H1 (cell line): ENCODE data around the gene BRIX1. TPM values are rescaled to one million over a fixed set of nuclear protein-coding genes. Genes with fewer than 3 reads are reported as not detected.

Experiments used
- CTCF ChIA-PET: fragments of 300-600 bp; sonication (Branson Sonifier 250); formaldehyde crosslinking; loops from one replicate; lab custom pipeline; 2021; ENCODE audit not compliant: partially characterized antibody; lab: Charles Lee
- POLR2A ChIA-PET: fragments of 300-600 bp; sonication (Branson Sonifier 250); formaldehyde crosslinking; loops from one replicate; lab custom pipeline; 2021; ENCODE audit warnings: inconsistent platforms; ENCODE audit not compliant: partially characterized antibody; lab: Charles Lee
- DNase-seq, 2 experiments: peaks; one replicate each; pipeline versions ENCODE4 v3.0.0 to v3.0.0-alpha.2; 2010 to 2022; ENCODE audit warnings: low spot score in 2 of 2, low read depth in 1 of 2, mixed read lengths in 1 of 2
- FAIRE-seq: peaks from 2 replicates; lab custom pipeline; 2011; peaks lifted over from hg19 to GRCh38; lab: Jason Lieb, UNC
- H2AFZ ChIP-seq: 2 replicates; pipeline ENCODE4 v1.8.1; 2012; ENCODE audit warnings: low read length, inconsistent platforms
- H2AK5ac ChIP-seq: 2 replicates; pipeline ENCODE4 v1.6.1; 2013; ENCODE audit warnings: low read depth, low read length
- H2BK120ac ChIP-seq: replicated peaks from 2 replicates; pipeline ENCODE3; 2013; ENCODE audit warnings: low read depth, low read length, inconsistent platforms
- H2BK12ac ChIP-seq: 2 replicates; pipeline ENCODE4 v1.6.1; 2013; ENCODE audit warnings: low read depth, low read length
- H2BK15ac ChIP-seq: 2 replicates; pipeline ENCODE4 v1.6.1; 2013; ENCODE audit warnings: low read length
- H2BK20ac ChIP-seq: 2 replicates; pipeline ENCODE4 v1.6.1; 2013; ENCODE audit warnings: low read length
- H2BK5ac ChIP-seq: 2 replicates; pipeline ENCODE4 v1.6.1; 2013; ENCODE audit warnings: low read depth, low read length
- H3K14ac ChIP-seq: 2 replicates; pipeline ENCODE4 v1.6.1; 2013; ENCODE audit warnings: inconsistent platforms; ENCODE audit not compliant: insufficient read length
- H3K18ac ChIP-seq: 2 replicates; pipeline ENCODE4 v1.6.1; 2013; ENCODE audit warnings: low read length; ENCODE audit errors: extremely low read depth
- H3K23ac ChIP-seq: 2 replicates; pipeline ENCODE4 v1.6.1; 2013; ENCODE audit warnings: inconsistent platforms; ENCODE audit not compliant: insufficient read length
- H3K23me2 ChIP-seq: 2 replicates; pipeline ENCODE4 v1.6.1; 2013; ENCODE audit warnings: low read depth, low read length
- H3K27ac ChIP-seq: 2 replicates; pipeline ENCODE4 v1.6.1; 2011; ENCODE audit warnings: low read depth, low read length, inconsistent platforms
- H3K27me3 ChIP-seq, 4 experiments: replicated peaks in 1 of 4; 1 replicate in 1 of 4; 2 replicates in 3 of 4; pipeline versions ENCODE4 v1.6.1 to v1.8.1; 2011 to 2013; ENCODE audit warnings: low read length in 3 of 4, mild to moderate bottlenecking in 3 of 4, inconsistent platforms in 2 of 4, mixed read lengths in 2 of 4, moderate library complexity in 1 of 4; ENCODE audit not compliant: control insufficient read depth in 3 of 4, insufficient read depth in 3 of 4; ENCODE audit errors: extremely low read depth in 1 of 4
- H3K36me3 ChIP-seq, 4 experiments: 2 replicates each; pipeline versions ENCODE4 v1.6.1 to v1.8.1; 2011 to 2013; ENCODE audit warnings: mild to moderate bottlenecking in 4 of 4, low read length in 3 of 4, moderate library complexity in 2 of 4, control low read depth in 1 of 4, inconsistent platforms in 1 of 4; ENCODE audit not compliant: insufficient read depth in 4 of 4, control insufficient read depth in 2 of 4
- H3K4ac ChIP-seq: replicated peaks from 2 replicates; pipeline ENCODE3; 2013; ENCODE audit warnings: low read length, low read depth, mixed read lengths, inconsistent platforms; ENCODE audit not compliant: insufficient read length
- H3K4me1 ChIP-seq, 4 experiments: replicated peaks in 1 of 4; 1 replicate in 1 of 4; 2 replicates in 3 of 4; pipeline versions ENCODE4 v1.6.1 to v1.8.1; 2011 to 2013; ENCODE audit warnings: low read length in 3 of 4, inconsistent platforms in 2 of 4, mixed read lengths in 1 of 4; ENCODE audit not compliant: insufficient read depth in 4 of 4, control insufficient read depth in 3 of 4
- H3K4me2 ChIP-seq, 2 experiments: 2 replicates each; pipeline versions ENCODE4 v1.6.1 to v1.8.1; 2011 to 2013; ENCODE audit warnings: low read depth in 2 of 2, low read length in 2 of 2, control low read depth in 1 of 2, inconsistent platforms in 1 of 2, mild to moderate bottlenecking in 1 of 2; ENCODE audit not compliant: insufficient read depth in 1 of 2
- H3K4me3 ChIP-seq, 4 experiments: fragments of 200-600, 300-600 bp in 1 of 4; sonication (generic), shearing (Covaris generic), sonication (Bioruptor Twin) in 1 of 4; 2 replicates each; pipeline versions ENCODE4 v1.5.1 to v1.8.1; 2011 to 2016; ENCODE audit warnings: low read length in 4 of 4, low read depth in 3 of 4, control low read depth in 2 of 4, inconsistent platforms in 2 of 4, mild to moderate bottlenecking in 2 of 4, mixed read lengths in 1 of 4, moderate library complexity in 1 of 4; ENCODE audit not compliant: insufficient read depth in 2 of 4; ENCODE audit errors: extremely low read depth in 1 of 4
- H3K56ac ChIP-seq: replicated peaks from 2 replicates; pipeline ENCODE3; 2013; ENCODE audit warnings: low read depth, mild to moderate bottlenecking, mixed read lengths, low read length, inconsistent platforms; ENCODE audit not compliant: insufficient read length
- H3K79me1 ChIP-seq: 2 replicates; pipeline ENCODE4 v1.6.1; 2013; ENCODE audit warnings: low read depth, low read length, control low read depth
- H3K79me2 ChIP-seq, 2 experiments: 2 replicates each; pipeline versions ENCODE4 v1.6.1 to v1.8.1; 2012 to 2013; ENCODE audit warnings: low read length in 2 of 2, mild to moderate bottlenecking in 2 of 2, inconsistent platforms in 1 of 2; ENCODE audit not compliant: insufficient read depth in 2 of 2, control insufficient read depth in 1 of 2
- H3K9ac ChIP-seq, 4 experiments: replicated peaks in 1 of 4; 1 replicate in 1 of 4; 2 replicates in 3 of 4; pipeline versions ENCODE4 v1.6.1 to v1.8.1; 2011 to 2013; ENCODE audit warnings: low read depth in 3 of 4, low read length in 3 of 4, control low read depth in 2 of 4, mild to moderate bottlenecking in 2 of 4, moderate library complexity in 2 of 4, inconsistent platforms in 1 of 4; ENCODE audit errors: extremely low read depth in 1 of 4
- H3K9me3 ChIP-seq, 2 experiments: 2 replicates each; pipeline versions ENCODE4 v1.6.1 to v1.8.1; 2012 to 2013; ENCODE audit warnings: mild to moderate bottlenecking in 2 of 2, moderate library complexity in 2 of 2, control low read depth in 1 of 2, inconsistent platforms in 1 of 2, low read depth in 1 of 2, low read length in 1 of 2, mixed read lengths in 1 of 2; ENCODE audit not compliant: insufficient read depth in 2 of 2
- H4K20me1 ChIP-seq, 2 experiments: replicated peaks in 1 of 2; 2 replicates each; pipeline versions ENCODE3 to v1.8.1; 2011 to 2013; ENCODE audit warnings: inconsistent platforms in 2 of 2, low read length in 2 of 2, mild to moderate bottlenecking in 1 of 2; ENCODE audit not compliant: insufficient read depth in 2 of 2, control insufficient read depth in 1 of 2
- H4K5ac ChIP-seq: 2 replicates; pipeline ENCODE4 v1.6.1; 2013; ENCODE audit warnings: low read length, low read depth, mixed read lengths, inconsistent platforms; ENCODE audit not compliant: insufficient read length
- H4K8ac ChIP-seq: 2 replicates; pipeline ENCODE4 v1.8.0; 2013; ENCODE audit warnings: mild to moderate bottlenecking, moderate library complexity, low read length, inconsistent platforms; ENCODE audit not compliant: insufficient read depth; ENCODE audit errors: extremely low read depth
- H4K91ac ChIP-seq: replicated peaks from 2 replicates; pipeline ENCODE3; 2013; ENCODE audit warnings: low read length, mixed read lengths, inconsistent platforms; ENCODE audit not compliant: insufficient read length
- ASH2L ChIP-seq: fragments of 200-600, 300-600 bp; sonication (generic); IDR thresholded peaks from one replicate; pipeline ENCODE4 v1.7.1; 2017; ENCODE audit warnings: low read length
- BRCA1 ChIP-seq: IDR thresholded peaks from 2 replicates; pipeline ENCODE4 v1.6.1; 2012; ENCODE audit warnings: low read depth, low read length, improper control_type of control experiment
- KDM5A ChIP-seq: fragments of 200-600 bp; IDR thresholded peaks from 2 replicates; pipeline ENCODE4 v1.7.1; 2012; ENCODE audit warnings: mild to moderate bottlenecking, low read length, inconsistent platforms, mixed read lengths
- MAFK ChIP-seq: IDR thresholded peaks from 2 replicates; pipeline ENCODE4 v1.6.1; 2012; ENCODE audit warnings: low read depth, mild to moderate bottlenecking, improper control_type of control experiment, low read length
- RAD21 ChIP-seq, 2 experiments: IDR thresholded peaks in 1 of 2; conservative IDR thresholded peaks in 1 of 2; 2 replicates each; pipeline ENCODE4 v1.6.1; 2011; ENCODE audit warnings: low read depth in 2 of 2, low read length in 2 of 2, improper control_type of control experiment in 1 of 2, inconsistent platforms in 1 of 2, mild to moderate bottlenecking in 1 of 2, moderate library complexity in 1 of 2
- RXRA ChIP-seq: IDR thresholded peaks from 2 replicates; pipeline ENCODE4 v1.6.1; 2011; ENCODE audit warnings: low read depth, mild to moderate bottlenecking, low read length, moderate library complexity; ENCODE audit not compliant: insufficient read depth
- SP1 ChIP-seq: IDR thresholded peaks from 2 replicates; pipeline ENCODE4 v1.6.1; 2011; ENCODE audit warnings: low read depth, low read length
- TBP ChIP-seq: IDR thresholded peaks from 2 replicates; pipeline ENCODE4 v1.6.1; 2011; ENCODE audit warnings: low read depth, low read length, improper control_type of control experiment
- WGBS, 2 experiments: shearing (Covaris generic) in 1 of 2; methylation state at CpG; one replicate each; pipeline versions ENCODE4 v1.1.6 to v1.1.7; 2013 to 2015; ENCODE audit warnings: low lambda C conversion rate in 2 of 2, mixed read lengths in 2 of 2, inconsistent platforms in 1 of 2, low coverage in 1 of 2, missing lambda C conversion rate in 1 of 2; ENCODE audit not compliant: insufficient replicate concordance in 2 of 2, insufficient coverage in 1 of 2, insufficient read length in 1 of 2; ENCODE audit errors: extremely low coverage in 1 of 2, missing lambda C conversion rate in 1 of 2; 5-methylcytosine and 5-hydroxymethylcytosine counted together
- polyA plus RNA-seq, 7 experiments: library from polyadenylated mRNA; depleted of rRNA in 3 of 7; stranded (reverse) in 5 of 7; unstranded in 2 of 7; fragments of >200 nt in 5 of 7; fragments of 200-250 nt in 2 of 7; gene quantifications; 1 replicate in 5 of 7; 2 replicates in 1 of 7; 4 replicates in 1 of 7; pipeline versions ENCODE4 v1.2.1 to v1.2.3, GENCODE V29; 2011 to 2013; ENCODE audit warnings: missing spikeins in 2 of 7, mixed read lengths in 2 of 7
- total RNA-seq: library from RNA; stranded (reverse); fragmentation: NEBNext Ultra II Directional; extraction: Animal tissue kit (Norgen Biotek cat#: 25700); gene quantifications from 2 replicates; pipeline ENCODE4 v1.2.1, GENCODE V29; 2021

Gene BRIX1
- total and polyA plus RNA-seq, 2 of the 8 experiments (the other 6 are each of a cell fraction or from before 2014, with no cell fraction given), result 26.9 to 71.7 TPM

DNA sequence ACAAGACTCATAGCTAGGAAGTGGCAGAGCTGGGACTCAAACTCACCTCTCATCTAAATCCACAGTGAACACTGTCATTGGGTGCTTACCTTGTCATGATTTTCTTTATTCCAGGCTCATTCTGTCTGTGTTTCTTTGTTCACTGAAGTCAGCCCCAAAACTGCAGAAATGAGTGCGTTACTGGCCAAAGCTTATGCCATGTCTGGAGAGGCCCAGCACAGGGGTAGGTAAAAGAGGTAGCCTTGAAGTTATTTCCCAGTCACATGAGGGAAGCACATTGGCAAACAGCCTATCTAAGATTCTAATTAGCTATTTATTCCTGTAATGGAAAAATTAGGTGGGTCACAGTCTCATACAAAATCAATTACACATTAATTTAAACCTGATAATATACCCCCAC lies 46.7 kb upstream of the BRIX1 start:
- H3K27me3 ChIP-seq, result no peaks in the 10 kb centered on the region
- H4K8ac ChIP-seq, result no peak overlapping the region
- no peak overlapping the region for H3K18ac ChIP-seq
- H3K9me3 ChIP-seq, result no peaks in the 10 kb centered on the region
- no peak overlapping the region for H2BK12ac ChIP-seq
- no peak overlapping the region for H3K23ac ChIP-seq
- H3K23me2 ChIP-seq, result no peaks in the 10 kb centered on the region
- TF ChIP-seq ASH2L, result no peak
- no peak for TF ChIP-seq MAFK
- TF ChIP-seq RXRA, result no peak
- TF ChIP-seq RAD21 (IDR thresholded peaks at IDR 0.05 in 1 of 2, conservative IDR thresholded peaks at IDR 0.05 in 1 of 2; ENCODE audit: low read depth in 2 of 2, low read length in 2 of 2), result no peak
- TF ChIP-seq SP1, result no peak
- TF ChIP-seq KDM5A, result no peak
- TF ChIP-seq BRCA1, result no peak
- no peak for TF ChIP-seq TBP
- H4K5ac ChIP-seq, result no peak overlapping the region
- peaks cover 0 to 11% (median under 1%) of the 10 kb centered on the region in 4 experiments; a peak in 3 of 7 replicates for H3K4me1 ChIP-seq
- no peak overlapping the region for H3K4ac ChIP-seq
- H3K14ac ChIP-seq, result no peak overlapping the region
- DNase-seq (no peak), FAIRE-seq (no peak)
- H2BK5ac ChIP-seq, result no peak overlapping the region
- H3K9ac ChIP-seq, result no peak overlapping the region
- no peak overlapping the region for H4K91ac ChIP-seq
- H3K36me3 ChIP-seq, result peaks cover 0 to 2% (median 0%) of the 10 kb centered on the region in 4 experiments; a peak in 1 of 8 replicates
- H2AFZ ChIP-seq, result no peak overlapping the region
- WGBS, 2 experiments, result 94% methylated on average over 1 of the region's 1 CpG; no CpG with 5 or more reads in 1 of the 2 experiments
- H3K79me1 ChIP-seq, result no peaks in the 10 kb centered on the region
- no peak overlapping the region for H2BK120ac ChIP-seq
- H2BK20ac ChIP-seq, result no peak overlapping the region
- H3K56ac ChIP-seq, result no peak overlapping the region
- no peak overlapping the region for H2AK5ac ChIP-seq
- H3K4me3 ChIP-seq, result no peak overlapping the region
- H3K27ac ChIP-seq, result no peak overlapping the region
- H2BK15ac ChIP-seq, result no peak overlapping the region
- ChIA-PET CTCF (interaction anchor here (1.5 kb wide), 1 partner anchor 30 kb away, joined by 4 read pairs; no protein-coding TSS in a partner anchor), POLR2A (interaction anchor here (1.4 kb wide), 1 partner anchor 30 kb away, joined by 3 read pairs; the partner anchor contains the start of gene TTC23L)
- no peaks in the 10 kb centered on the region for H4K20me1 ChIP-seq
- H3K79me2 ChIP-seq, result no peaks in the 10 kb centered on the region
- no peak overlapping the region for H3K4me2 ChIP-seq
